ENCODE measurements around the gene PHKG2.
"Not testable (repeated sequence)": the region's sequence is repeated elsewhere in the genome, so short reads cannot be mapped to it uniquely, and the experiment has no call there.

PHKG2 gene, protein sequence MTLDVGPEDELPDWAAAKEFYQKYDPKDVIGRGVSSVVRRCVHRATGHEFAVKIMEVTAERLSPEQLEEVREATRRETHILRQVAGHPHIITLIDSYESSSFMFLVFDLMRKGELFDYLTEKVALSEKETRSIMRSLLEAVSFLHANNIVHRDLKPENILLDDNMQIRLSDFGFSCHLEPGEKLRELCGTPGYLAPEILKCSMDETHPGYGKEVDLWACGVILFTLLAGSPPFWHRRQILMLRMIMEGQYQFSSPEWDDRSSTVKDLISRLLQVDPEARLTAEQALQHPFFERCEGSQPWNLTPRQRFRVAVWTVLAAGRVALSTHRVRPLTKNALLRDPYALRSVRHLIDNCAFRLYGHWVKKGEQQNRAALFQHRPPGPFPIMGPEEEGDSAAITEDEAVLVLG

DNA sequence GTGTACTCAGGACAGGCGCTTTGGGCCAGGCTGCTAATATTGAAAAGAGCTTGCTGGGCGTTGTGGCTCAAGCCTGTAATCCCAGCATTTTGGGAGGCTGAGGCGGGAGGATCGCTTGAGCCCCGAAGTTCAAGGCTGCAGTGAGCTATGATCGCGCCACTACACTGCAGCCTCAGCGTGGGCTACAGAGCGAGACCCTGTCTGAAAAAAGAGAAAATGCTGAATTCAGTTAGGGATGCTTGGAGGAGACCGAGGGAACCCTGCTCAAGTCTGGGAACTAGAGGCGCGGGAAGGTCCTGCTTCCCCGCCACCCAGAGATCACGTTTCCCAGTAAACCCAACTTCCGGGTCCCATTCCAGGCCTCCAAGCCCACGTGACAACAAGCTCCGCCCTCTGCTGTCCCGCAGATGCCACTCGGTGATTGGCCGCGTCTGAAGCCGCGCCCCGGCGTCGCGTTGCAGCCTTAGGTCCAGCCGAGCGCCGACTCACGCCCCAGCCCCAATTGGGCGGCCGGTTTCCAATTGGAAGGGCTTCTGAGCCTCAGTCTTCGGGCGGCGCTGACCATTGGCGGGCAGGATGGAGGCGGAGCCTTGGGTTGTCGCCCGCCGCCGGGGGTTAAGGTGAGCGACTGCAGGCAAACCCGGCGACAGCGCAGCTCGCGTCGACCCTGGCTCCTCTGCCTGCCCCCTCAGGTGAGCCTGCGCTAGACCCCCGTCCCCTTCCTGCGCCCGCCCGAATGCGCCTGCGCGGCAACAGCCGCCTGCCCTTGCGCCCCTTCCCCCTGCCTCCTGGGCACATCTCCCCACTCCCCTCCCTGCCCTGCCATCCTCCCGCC, at the start of gene PHKG2:
Gene PHKG2, plus strand, starts transcription at position 627 of the 835 bp plus-strand sequence. CDS start 396 bp downstream, outside the sequence.
- in situ Hi-C loops (cut with HindIII; ENCODE audit: low sequenced_read_pairs): no loop called here

DNA sequence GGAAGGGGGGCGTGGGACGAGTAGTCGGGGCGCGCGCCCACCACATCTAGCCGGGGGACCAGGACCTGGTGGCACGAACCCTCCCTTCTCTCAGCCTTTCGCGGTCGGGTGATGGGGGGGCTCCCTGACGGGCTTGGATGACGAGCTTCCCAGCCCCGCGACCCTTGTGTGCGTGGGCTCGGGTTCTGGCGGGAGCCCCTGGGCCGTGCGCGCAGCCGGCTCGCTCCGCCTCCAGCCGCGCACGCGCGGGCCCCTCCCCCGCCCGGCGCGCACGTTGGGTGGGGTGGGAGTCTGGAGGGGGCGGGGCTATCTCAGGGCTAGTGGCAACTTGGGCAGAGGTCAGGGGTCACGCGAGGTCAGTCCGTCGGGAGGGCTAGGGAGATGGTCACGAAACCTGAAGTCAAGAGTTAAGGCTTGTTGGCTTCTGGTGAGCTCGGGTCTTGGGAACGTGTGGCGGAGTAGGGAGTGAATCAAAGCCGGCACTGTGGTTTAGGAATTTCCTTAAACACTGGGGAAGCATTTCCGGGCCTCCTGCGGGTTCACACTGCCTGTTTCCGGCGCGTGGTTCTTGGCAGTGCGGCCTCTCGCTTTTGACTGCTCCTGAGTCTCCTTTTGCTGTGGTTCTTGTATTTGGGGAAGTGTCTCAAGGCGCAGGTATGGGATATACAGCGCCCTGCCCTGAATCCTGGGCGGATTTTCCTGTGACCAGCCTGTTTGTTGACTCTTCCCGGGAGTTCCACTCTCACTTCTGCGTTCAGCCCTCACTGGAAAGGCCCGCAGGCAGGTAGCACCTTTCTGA, 49.2 kb upstream of the PHKG2 start, which contains the start of gene SRCAP:
Gene SRCAP, plus strand, starts transcription at position 356 of the 799 bp plus-strand sequence. CDS start 1,654 bp downstream, outside the sequence.
- in situ Hi-C loops (cut with HindIII; ENCODE audit: low sequenced_read_pairs): no loop called here

DNA sequence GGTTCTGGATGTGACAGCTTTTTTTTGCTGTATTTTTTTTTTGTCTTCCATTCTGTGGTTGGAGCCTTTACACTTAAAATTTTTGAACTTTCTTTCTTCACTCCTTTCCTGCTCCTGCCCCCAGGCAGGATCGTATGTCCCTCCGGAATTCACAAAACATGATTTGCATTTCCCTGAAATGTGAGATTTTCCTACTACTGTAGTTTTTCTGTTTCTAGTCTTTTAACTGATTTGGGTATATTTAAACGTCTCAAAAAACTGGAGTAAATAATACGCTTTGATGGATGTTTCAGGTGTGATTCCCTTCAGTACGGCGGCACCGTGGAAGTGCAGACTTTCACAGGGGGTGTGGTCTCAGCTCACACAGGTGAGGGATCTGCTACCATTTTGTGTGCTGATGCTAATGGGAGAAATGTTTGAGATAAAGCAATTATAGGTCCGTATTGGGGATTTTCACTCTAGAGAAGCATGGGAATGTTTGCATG, 48.6 kb upstream of the PHKG2 start:
- in situ Hi-C loops (cut with HindIII; ENCODE audit: low sequenced_read_pairs): no loop called here

DNA sequence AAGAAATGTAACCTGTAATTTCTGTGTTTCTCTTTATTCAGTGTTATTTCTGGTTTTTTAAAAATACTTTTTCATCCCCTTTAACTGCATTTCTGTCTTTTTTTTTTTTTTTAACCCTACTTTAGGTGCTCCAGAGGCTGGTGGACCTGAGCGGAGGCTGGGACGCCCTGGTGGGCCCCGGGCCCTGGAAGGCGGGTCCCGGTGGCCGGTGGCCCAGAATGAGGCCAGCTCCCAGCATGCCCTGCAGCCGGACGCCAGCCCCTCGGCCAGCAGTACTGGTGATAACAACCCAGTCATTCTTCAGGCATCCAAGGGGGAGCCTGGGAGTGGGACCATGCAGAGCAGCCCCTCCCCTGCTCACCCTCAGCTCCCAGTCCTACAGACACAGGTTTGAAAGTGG, 47.7 kb upstream of the PHKG2 start:
- in situ Hi-C loops (cut with HindIII; ENCODE audit: low sequenced_read_pairs): no loop called here

DNA sequence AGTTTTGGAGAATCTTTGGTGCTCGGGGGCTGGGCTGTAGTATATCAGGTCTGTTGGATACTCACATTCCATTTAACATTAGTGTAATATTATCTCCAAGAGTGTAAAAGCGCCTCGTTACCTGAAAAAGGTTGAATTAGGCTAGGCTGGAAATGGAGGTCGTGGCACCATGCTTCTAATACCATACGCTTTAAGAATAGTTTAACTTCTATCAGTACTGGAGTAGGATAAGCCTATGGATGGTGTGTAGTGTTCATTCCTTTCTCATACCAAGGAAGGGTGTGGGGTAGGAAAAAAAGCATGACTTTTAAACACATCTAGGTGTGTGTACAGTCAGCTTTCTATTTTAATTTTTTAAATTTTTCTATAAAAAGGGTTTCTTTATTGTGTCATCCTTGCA, 47.3 kb upstream of the PHKG2 start:
- in situ Hi-C loops (cut with HindIII; ENCODE audit: low sequenced_read_pairs): no loop called here

DNA sequence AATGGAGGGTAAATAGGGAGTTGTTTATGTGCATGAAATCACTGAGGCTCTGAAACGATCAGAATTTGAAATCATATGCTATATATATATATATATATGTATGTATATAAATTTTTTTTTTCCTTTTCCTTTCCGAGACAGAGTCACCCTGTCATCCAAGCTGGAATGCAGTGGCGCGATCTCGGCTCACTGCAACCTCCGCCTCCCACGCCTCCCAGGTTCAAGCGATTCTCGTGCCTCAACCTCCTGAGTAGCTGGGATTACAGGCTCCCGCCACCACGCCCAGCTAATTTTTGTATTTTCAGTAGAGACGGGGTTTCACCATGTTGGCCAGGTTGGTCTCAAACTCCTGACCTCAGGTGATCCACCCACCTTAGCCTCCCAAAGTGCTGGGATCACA, 45.2 kb upstream of the PHKG2 start:
- in situ Hi-C loops (cut with HindIII; ENCODE audit: low sequenced_read_pairs): not testable (repeated sequence)

DNA sequence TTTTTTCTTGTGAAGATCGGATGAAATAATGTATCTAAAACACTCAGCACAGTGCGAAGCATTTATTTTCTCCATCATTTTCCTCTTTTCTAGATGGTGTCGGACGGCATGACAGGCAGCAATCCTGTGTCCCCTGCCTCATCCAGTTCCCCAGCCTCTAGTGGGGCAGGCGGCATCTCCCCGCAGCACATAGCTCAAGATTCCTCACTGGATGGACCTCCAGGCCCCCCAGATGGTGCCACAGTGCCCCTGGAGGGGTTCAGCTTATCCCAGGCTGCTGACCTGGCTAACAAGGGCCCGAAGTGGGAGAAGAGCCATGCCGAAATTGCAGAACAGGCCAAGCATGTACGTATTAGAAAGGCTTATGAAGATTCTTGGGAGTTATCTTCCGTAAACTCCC, 44.3 kb upstream of the PHKG2 start:
- in situ Hi-C loops (cut with HindIII; ENCODE audit: low sequenced_read_pairs): no loop called here

DNA sequence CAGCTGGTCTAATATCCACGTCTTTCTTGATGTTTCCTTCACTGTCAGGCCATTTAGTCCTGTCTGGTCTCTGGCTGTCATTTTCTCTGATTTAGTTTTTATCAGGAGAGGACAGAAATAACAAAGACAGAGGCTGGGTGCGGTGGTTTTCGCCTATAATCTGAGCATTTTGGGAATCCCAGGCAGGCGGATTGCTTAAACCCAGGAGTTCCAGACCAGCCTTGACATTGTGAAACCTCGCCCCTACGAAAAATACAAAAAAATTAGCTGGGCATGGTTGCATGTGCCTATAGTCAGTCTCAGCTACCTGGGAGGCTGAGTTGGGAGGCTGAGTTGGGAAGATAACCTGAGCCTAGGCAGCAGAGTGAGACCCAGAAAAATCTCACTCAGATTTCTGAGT, 42.2 kb upstream of the PHKG2 start:
- in situ Hi-C loops (cut with HindIII; ENCODE audit: low sequenced_read_pairs): no loop called here

DNA sequence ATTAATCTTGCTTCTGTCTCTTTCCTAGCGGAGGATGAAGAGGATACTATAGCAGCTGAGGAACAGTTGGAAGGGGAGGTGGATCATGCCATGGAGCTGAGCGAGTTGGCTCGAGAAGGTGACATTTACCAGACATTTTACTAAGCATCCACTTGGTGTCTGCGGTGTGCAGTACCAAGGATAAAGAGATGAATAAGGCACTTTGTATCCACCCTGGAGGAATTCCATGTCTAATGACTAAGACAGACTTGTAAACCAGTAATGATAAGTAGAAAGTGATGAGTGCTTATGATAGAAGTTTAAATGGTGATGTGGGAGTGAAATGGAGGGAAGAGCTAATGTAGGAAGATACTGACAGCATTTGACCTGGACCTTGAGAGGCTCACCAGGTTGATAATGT, 37.3 kb upstream of the PHKG2 start:
- in situ Hi-C loops (cut with HindIII; ENCODE audit: low sequenced_read_pairs): no loop called here

DNA sequence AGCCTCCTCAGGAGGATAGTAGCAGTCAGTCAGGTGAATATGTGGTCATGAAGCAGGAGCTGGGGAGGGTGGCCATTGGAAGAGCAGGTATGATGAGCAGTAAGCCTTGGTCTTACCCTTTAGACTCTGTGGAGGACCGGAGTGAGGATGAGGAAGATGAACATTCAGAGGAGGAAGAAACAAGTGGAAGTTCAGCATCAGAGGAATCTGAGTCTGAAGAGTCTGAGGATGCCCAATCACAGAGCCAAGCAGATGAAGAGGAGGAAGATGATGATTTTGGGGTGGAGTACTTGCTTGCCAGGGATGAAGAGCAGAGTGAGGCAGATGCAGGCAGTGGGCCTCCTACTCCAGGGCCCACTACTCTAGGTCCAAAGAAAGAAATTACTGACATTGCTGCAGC, 36.5 kb upstream of the PHKG2 start:
- in situ Hi-C loops (cut with HindIII; ENCODE audit: low sequenced_read_pairs): no loop called here

DNA sequence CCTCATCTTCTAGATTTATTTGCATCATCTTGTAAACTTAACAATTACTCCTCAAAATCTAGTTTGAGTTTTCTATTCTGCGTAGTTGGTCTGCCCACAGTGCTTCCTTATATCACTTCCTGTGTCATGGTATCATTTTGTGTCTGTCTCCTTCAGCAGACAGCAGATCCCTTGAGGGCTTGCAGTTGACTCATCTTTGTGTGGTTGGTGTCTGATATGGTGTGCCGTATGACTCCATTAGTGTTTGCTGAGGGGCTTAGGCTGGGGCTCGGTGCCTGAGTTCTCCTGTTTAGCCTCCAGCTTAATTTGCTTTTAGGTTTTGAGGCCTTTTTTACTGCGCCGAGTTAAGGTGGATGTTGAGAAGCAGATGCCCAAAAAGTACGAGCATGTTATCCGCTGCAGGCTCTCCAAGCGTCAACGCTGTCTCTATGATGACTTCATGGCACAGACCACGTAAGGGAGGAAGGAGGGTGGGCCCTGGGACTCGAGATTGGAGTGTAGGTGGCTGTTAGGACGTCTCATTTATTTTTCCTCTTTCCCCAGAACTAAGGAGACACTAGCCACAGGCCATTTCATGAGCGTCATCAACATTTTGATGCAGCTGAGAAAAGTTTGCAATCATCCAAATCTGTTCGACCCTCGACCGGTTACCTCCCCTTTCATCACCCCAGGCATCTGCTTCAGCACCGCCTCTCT, 32.3 kb upstream of the PHKG2 start:
- in situ Hi-C loops (cut with HindIII; ENCODE audit: low sequenced_read_pairs): no loop called here

DNA sequence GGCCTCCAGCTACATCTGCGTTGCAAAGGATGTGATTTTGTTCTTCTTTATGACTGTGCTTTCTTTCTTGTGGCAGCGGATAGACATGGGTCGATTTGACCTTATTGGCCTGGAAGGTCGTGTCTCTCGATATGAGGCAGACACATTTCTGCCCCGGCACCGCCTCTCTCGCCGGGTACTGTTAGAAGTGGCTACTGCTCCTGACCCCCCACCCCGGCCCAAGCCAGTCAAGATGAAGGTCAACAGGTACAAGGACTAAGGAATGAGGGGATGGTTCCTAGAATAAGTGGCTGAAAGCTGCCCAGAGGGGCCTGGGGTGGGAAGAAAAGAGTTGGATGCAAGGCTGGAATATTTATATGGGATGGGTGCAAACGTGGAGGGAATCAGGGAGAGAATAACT, 28.1 kb upstream of the PHKG2 start:
- in situ Hi-C loops (cut with HindIII; ENCODE audit: low sequenced_read_pairs): no loop called here

DNA sequence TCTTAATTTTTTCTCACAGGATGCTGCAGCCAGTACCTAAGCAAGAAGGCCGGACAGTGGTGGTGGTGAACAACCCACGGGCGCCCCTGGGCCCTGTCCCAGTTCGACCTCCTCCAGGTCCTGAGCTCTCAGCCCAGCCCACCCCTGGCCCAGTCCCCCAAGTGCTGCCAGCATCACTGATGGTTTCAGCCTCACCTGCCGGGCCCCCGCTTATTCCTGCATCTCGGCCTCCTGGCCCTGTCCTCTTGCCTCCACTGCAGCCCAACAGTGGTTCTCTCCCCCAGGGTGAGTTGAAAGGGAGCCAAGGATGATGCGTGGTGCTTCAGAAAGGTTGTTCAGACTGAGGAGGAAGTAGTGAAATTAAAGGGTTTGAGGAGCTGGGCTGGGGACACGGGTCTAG, 27.5 kb upstream of the PHKG2 start:
- in situ Hi-C loops (cut with HindIII; ENCODE audit: low sequenced_read_pairs): no loop called here

DNA sequence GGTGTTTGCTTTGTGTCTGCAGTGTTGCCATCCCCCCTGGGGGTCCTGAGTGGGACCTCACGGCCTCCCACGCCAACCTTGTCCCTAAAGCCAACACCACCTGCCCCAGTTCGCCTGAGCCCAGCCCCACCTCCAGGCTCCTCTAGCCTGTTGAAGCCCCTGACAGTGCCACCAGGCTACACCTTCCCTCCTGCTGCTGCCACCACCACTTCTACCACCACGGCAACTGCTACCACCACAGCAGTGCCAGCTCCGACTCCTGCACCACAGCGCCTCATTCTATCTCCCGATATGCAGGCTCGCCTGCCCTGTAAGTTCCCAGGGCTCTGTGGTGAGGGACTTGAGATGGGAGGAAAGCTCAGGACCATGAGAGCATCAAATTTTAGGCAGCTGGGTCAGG, 27.1 kb upstream of the PHKG2 start:
- in situ Hi-C loops (cut with HindIII; ENCODE audit: low sequenced_read_pairs): no loop called here

DNA sequence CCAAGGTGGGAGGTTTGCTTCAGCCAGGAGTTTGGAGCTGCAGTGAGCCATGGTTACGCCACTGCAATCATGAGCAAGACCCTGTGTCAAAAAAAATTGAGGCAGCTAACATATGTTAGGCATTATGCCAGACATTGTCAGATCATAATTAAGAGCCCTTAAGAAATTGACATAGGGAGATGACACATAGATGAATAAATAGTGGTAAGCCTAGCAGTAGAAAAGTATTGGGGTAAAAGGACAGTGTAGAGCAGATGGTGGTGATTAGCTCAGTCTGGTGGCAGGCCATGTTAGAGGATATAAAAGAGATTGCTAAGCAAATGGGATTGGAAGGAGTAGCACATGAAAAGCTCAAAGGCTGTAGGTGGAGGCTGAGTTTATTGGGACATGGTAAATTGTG, 26.6 kb upstream of the PHKG2 start:
- in situ Hi-C loops (cut with HindIII; ENCODE audit: low sequenced_read_pairs): no loop called here

DNA sequence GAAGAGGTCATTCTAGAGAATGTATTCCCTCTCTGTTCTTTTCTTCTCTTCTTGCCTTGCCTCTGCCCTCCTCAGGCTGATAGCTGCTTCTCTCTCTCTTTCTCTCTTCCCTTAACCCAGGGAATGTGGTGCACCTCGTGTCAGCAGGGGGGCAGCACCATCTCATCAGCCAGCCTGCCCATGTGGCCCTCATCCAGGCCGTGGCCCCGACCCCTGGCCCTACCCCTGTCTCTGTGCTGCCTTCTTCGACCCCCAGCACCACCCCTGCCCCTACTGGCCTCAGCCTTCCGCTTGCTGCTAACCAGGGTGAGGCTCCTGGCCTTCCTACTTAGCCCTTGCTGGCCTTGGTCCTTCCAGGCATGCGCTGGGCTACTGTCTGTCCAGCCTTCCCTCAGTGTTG, 25.8 kb upstream of the PHKG2 start:
- in situ Hi-C loops (cut with HindIII; ENCODE audit: low sequenced_read_pairs): no loop called here

DNA sequence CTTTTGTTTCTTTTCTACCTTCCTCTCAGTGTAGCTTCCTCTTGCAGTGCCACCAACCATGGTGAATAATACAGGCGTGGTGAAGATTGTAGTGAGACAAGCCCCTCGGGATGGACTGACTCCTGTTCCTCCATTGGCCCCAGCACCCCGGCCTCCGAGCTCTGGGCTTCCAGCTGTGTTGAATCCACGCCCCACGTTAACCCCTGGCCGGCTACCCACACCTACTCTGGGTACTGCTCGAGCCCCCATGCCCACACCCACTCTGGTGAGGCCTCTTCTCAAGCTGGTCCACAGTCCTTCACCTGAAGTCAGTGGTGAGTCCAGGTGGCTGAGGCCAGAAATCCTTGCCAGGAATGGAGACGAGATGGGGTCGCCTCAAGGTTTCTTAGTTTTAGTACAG, 25.3 kb upstream of the PHKG2 start:
- in situ Hi-C loops (cut with HindIII; ENCODE audit: low sequenced_read_pairs): no loop called here

DNA sequence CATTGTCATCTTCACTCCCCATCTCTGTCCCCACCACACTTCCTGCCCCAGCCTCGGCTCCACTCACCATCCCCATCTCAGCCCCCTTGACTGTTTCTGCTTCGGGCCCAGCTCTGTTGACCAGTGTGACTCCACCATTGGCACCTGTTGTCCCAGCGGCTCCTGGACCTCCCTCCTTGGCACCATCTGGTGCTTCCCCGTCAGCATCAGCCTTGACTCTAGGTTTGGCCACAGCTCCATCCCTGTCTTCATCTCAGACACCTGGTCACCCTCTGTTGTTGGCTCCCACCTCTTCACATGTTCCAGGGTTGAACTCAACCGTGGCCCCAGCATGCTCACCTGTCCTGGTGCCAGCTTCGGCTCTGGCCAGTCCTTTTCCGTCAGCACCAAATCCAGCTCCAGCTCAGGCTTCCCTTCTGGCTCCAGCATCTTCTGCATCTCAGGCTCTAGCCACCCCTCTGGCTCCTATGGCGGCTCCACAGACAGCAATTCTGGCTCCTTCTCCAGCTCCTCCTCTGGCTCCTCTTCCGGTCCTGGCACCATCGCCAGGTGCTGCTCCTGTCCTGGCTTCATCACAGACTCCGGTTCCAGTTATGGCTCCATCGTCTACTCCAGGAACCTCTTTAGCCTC, 24.4 kb upstream of the PHKG2 start:
- in situ Hi-C loops (cut with HindIII; ENCODE audit: low sequenced_read_pairs): no loop called here

DNA sequence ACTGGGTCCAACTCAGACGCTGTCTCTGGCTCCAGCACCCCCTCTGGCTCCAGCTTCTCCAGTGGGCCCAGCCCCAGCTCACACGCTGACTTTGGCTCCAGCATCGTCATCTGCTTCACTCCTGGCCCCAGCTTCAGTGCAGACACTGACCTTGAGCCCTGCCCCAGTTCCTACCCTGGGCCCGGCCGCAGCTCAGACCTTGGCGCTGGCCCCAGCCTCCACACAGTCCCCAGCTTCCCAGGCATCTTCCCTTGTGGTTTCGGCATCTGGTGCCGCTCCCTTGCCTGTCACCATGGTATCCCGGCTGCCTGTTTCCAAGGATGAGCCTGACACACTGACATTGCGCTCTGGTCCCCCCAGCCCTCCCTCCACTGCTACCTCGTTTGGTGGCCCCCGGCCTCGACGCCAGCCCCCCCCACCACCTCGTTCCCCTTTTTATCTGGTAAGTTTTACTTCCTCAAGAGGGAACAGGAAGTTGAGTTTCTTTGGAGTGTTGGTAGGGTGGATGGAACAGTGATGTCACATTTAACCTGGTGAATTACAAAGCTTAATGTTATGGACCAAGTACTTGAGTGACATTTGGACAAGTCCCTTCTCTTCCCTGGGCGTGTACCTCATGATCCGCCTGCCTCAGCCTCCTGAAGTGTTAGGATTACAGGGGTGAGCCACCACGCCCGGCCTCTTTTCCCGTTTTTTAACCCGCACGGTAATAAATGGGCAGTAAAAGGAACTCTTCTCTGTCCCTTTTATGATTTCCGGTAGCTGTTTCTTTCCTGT, 23.4 kb upstream of the PHKG2 start:
- in situ Hi-C loops (cut with HindIII; ENCODE audit: low sequenced_read_pairs): no loop called here
